Progenitor cell of endocrine pancreas (in vitro differentiated cells): ENCODE measurements around the gene PPP3CA. TPM values are rescaled to one million over a fixed set of nuclear protein-coding genes. Genes with fewer than 3 reads are reported as not detected.

Experiments
- DNase-seq: peaks from one replicate; pipeline ENCODE4 v3.0.0; 2021; ENCODE audit warnings: low spot score; ENCODE audit not compliant: unreplicated experiment
- H3K27ac Mint-ChIP-seq: 2 replicates; pipeline ENCODE4 v1.8.0; 2021; ENCODE audit warnings: mild to moderate bottlenecking, moderate library complexity, mixed read lengths
- H3K27me3 Mint-ChIP-seq: 2 replicates; pipeline ENCODE4 v1.8.0; 2021; ENCODE audit warnings: mixed read lengths
- H3K36me3 Mint-ChIP-seq: 2 replicates; pipeline ENCODE4 v1.8.0; 2022; ENCODE audit warnings: mixed read lengths; ENCODE audit not compliant: insufficient read depth
- H3K4me1 Mint-ChIP-seq: 2 replicates; pipeline ENCODE4 v1.8.0; 2021; ENCODE audit warnings: low read depth, mixed read lengths
- H3K4me3 Mint-ChIP-seq: 2 replicates; pipeline ENCODE4 v1.8.0; 2021; ENCODE audit warnings: low read depth, mild to moderate bottlenecking, moderate library complexity, mixed read lengths
- H3K9me3 Mint-ChIP-seq: 2 replicates; pipeline ENCODE4 v1.8.0; 2021; ENCODE audit warnings: low read depth, mixed read lengths
- total RNA-seq: library from RNA; stranded (reverse); gene quantifications from 2 replicates; pipeline ENCODE4 v1.2.1, GENCODE V29; 2021
- TF ChIP-seq, protein P1 (sequence below): fragments of 200-600 bp; sonication (generic); IDR thresholded peaks from one replicate; pipeline ENCODE4 v1.5.0; 2021; ENCODE audit warnings: antibody characterized with exemption, mild to moderate bottlenecking; ENCODE audit not compliant: unreplicated experiment

Gene PPP3CA
- total RNA-seq, 1 donor from 2014 or later = 22.5 TPM

GRCh38 chr4:101068115-101068514, 279.2 kb downstream of the PPP3CA start:
- H3K9me3 Mint-ChIP-seq = no peaks in the 10 kb centered on the region
- DNase-seq = no peak
- no peaks in the 10 kb centered on the region for H3K36me3 Mint-ChIP-seq
- H3K27me3 Mint-ChIP-seq = no peaks in the 10 kb centered on the region
- H3K4me1 Mint-ChIP-seq = peaks cover 2% of the 10 kb centered on the region
- TF ChIP-seq, protein P1, sequence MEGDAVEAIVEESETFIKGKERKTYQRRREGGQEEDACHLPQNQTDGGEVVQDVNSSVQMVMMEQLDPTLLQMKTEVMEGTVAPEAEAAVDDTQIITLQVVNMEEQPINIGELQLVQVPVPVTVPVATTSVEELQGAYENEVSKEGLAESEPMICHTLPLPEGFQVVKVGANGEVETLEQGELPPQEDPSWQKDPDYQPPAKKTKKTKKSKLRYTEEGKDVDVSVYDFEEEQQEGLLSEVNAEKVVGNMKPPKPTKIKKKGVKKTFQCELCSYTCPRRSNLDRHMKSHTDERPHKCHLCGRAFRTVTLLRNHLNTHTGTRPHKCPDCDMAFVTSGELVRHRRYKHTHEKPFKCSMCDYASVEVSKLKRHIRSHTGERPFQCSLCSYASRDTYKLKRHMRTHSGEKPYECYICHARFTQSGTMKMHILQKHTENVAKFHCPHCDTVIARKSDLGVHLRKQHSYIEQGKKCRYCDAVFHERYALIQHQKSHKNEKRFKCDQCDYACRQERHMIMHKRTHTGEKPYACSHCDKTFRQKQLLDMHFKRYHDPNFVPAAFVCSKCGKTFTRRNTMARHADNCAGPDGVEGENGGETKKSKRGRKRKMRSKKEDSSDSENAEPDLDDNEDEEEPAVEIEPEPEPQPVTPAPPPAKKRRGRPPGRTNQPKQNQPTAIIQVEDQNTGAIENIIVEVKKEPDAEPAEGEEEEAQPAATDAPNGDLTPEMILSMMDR = no peak
- no peak overlapping the region for H3K4me3 Mint-ChIP-seq
- H3K27ac Mint-ChIP-seq = no peak overlapping the region

- no peaks in the 10 kb centered on the region for H3K27me3 Mint-ChIP-seq
- no peaks in the 10 kb centered on the region for H3K9me3 Mint-ChIP-seq
- no peaks in the 10 kb centered on the region for H3K36me3 Mint-ChIP-seq
- H3K27ac Mint-ChIP-seq = no peak overlapping the region
- peaks cover 2% of the 10 kb centered on the region for H3K4me1 Mint-ChIP-seq
- TF ChIP-seq, protein P1 = no peak
- DNase-seq = no peak
- H3K4me3 Mint-ChIP-seq = no peak overlapping the region
These were observed 279.9 kb downstream of the PPP3CA start for GRCh38 chr4:101067383-101067782.

- no peak for DNase-seq
- Mint-ChIP-seq H3K27me3 (no peaks in the 10 kb centered on the region), H3K4me3 (no peak overlapping the region), H3K4me1 (peaks cover 2% of the 10 kb centered on the region), H3K9me3 (no peaks in the 10 kb centered on the region), H3K36me3 (no peaks in the 10 kb centered on the region), H3K27ac (no peak overlapping the region)
- TF ChIP-seq, protein P1 = no peak
These were observed 280.6 kb downstream of the PPP3CA start for GRCh38 chr4:101066626-101067170.

- no peaks in the 10 kb centered on the region for H3K9me3 Mint-ChIP-seq
- no peaks in the 10 kb centered on the region for H3K36me3 Mint-ChIP-seq
- H3K27me3 Mint-ChIP-seq = no peaks in the 10 kb centered on the region
- no peaks in the 10 kb centered on the region for H3K4me1 Mint-ChIP-seq
- TF ChIP-seq, protein P1 = no peak
- H3K4me3 Mint-ChIP-seq = no peak overlapping the region
- H3K27ac Mint-ChIP-seq = no peak overlapping the region
- no peak for DNase-seq
These were observed 281.3 kb downstream of the PPP3CA start for GRCh38 chr4:101065935-101066485.

DNA sequence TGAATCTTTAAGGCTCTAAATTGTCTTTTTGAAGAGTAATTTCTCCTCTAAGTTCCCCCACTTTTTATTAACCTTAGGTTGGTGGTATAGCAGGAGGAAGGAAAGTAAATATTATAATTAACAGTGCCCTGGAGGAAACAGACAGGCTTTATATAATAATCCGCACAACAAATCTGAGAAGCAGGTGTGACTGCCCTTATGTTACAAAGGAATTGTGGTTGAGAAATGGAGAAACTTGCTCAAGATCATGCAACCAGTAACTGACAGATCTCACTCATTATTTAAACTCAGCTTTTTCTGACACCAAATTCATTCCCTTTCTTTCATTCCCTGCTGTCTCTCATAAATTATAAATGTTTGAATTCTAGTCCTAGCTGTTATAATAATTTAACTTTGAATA, 282.0 kb downstream of the PPP3CA start:
- TF ChIP-seq, protein P1 = no peak
- Mint-ChIP-seq H3K9me3 (no peaks in the 10 kb centered on the region), H3K27me3 (no peaks in the 10 kb centered on the region), H3K36me3 (no peaks in the 10 kb centered on the region), H3K4me3 (no peak overlapping the region), H3K4me1 (no peaks in the 10 kb centered on the region), H3K27ac (no peak overlapping the region)
- DNase-seq = no peak
